ENCODE results near the gene DSCAM. TPM values are rescaled to one million over a fixed set of nuclear protein-coding genes. Genes with fewer than 3 reads are reported as not detected.

The DSCAM gene
- total and polyA plus RNA-seq, 3 donors from 2014 or later: 0.70 to 2.3 (median 2.0) TPM

DNA sequence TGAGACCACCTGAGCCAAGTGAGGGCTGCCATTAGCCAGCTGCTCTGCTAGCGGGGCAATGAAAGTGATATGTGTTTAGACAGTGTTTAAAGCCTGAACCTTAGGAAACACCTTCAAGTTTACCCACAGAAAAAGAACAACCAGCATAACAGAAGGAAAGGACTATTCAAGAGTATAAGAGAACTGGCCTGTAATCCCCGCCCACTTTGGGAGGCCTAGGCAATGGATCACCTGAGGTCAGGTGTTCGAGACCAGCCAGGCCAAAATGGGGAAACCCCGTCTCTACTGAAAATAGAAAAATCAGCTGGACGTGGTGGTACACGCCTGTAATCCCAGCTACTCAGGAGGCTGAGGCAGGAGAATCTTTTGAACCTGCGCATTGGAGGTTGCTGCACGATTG is 830.3 kb downstream of the DSCAM start:
- WGBS, 2 donors: 88 to 90% methylated on average over 8 of the region's 8 CpGs
- intact Hi-C loops (cut with DNase I; ENCODE audit: low total_unique reads): no loop called here
- no peak for DNase-seq
- H3K36me3 ChIP-seq (ENCODE audit: low read depth, missing control alignments): no peaks in the 10 kb centered on the region
- no peak overlapping the region for H3K4me3 ChIP-seq
- no peak for TF ChIP-seq POLR2A (IDR thresholded peaks at IDR 0.05)
- TF ChIP-seq, protein P1, sequence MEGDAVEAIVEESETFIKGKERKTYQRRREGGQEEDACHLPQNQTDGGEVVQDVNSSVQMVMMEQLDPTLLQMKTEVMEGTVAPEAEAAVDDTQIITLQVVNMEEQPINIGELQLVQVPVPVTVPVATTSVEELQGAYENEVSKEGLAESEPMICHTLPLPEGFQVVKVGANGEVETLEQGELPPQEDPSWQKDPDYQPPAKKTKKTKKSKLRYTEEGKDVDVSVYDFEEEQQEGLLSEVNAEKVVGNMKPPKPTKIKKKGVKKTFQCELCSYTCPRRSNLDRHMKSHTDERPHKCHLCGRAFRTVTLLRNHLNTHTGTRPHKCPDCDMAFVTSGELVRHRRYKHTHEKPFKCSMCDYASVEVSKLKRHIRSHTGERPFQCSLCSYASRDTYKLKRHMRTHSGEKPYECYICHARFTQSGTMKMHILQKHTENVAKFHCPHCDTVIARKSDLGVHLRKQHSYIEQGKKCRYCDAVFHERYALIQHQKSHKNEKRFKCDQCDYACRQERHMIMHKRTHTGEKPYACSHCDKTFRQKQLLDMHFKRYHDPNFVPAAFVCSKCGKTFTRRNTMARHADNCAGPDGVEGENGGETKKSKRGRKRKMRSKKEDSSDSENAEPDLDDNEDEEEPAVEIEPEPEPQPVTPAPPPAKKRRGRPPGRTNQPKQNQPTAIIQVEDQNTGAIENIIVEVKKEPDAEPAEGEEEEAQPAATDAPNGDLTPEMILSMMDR (IDR thresholded peaks at IDR 0.05): no peak
- no peaks in the 10 kb centered on the region for H3K4me1 ChIP-seq
- no peaks in the 10 kb centered on the region for H3K27me3 ChIP-seq
- H3K9me3 ChIP-seq: no peaks in the 10 kb centered on the region
- H3K27ac ChIP-seq: no peak overlapping the region

DNA sequence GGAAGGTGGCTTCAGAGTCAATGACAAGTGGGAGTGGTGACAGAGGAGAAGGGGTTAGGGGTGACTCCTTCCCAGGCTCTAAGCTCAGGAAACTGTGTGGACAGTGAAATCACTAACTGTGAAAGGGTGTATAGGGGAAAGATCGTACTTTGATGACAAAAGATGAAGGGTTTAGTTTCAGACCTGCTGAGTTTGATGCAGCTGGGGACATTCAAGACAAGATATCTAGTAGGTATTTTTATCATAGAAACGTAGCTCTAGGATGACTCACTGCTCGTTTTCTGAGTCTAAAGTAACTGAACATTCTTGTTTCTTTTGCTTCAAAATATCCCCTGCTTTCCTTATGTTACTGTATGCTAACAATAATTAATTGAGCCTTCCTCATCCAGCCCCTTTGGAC is 830.7 kb downstream of the DSCAM start:
- TF ChIP-seq POLR2A (IDR thresholded peaks at IDR 0.05): no peak
- TF ChIP-seq, protein P1 (IDR thresholded peaks at IDR 0.05): no peak
- intact Hi-C loops (cut with DNase I; ENCODE audit: low total_unique reads): no loop called here
- Histone ChIP-seq H3K4me3 (no peak overlapping the region), H3K4me1 (no peaks in the 10 kb centered on the region), H3K27ac (no peak overlapping the region), H3K36me3 (ENCODE audit: low read depth, missing control alignments) (no peaks in the 10 kb centered on the region), H3K27me3 (no peaks in the 10 kb centered on the region), H3K9me3 (no peaks in the 10 kb centered on the region)
- WGBS, 2 donors: 63 to 71% methylated on average over 3 of the region's 3 CpGs
- no peak for DNase-seq

DNA sequence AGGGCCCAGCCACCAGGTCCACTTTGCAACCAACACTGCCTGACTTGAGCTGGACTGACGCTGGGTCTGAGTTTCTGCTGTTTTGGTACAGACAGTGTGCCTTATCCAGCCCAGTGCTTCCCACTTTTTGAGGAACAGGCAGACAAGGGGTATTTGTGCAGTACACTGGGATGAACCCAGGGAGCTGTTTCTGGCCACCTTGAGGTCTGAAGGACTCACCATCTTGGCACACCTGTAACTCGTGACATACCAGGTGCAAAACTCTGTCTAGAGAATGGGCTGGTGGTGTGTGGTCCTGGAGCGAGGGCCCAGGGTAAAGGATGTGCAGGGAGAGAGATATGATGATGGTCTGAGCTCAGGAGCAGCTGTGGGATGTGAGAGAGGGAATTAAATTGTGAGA is 831.1 kb downstream of the DSCAM start:
- no peaks in the 10 kb centered on the region for H3K4me1 ChIP-seq
- intact Hi-C loops (cut with DNase I; ENCODE audit: low total_unique reads): no loop called here
- H3K27ac ChIP-seq: no peak overlapping the region
- no peak overlapping the region for H3K4me3 ChIP-seq
- WGBS, 2 donors: 88 to 96% methylated on average over 3 of the region's 3 CpGs
- DNase-seq: no peak
- no peaks in the 10 kb centered on the region for H3K9me3 ChIP-seq
- TF ChIP-seq, protein P1 (IDR thresholded peaks at IDR 0.05): no peak
- TF ChIP-seq POLR2A (IDR thresholded peaks at IDR 0.05): no peak
- H3K27me3 ChIP-seq: no peaks in the 10 kb centered on the region
- no peaks in the 10 kb centered on the region for H3K36me3 ChIP-seq (ENCODE audit: low read depth, missing control alignments)

DNA sequence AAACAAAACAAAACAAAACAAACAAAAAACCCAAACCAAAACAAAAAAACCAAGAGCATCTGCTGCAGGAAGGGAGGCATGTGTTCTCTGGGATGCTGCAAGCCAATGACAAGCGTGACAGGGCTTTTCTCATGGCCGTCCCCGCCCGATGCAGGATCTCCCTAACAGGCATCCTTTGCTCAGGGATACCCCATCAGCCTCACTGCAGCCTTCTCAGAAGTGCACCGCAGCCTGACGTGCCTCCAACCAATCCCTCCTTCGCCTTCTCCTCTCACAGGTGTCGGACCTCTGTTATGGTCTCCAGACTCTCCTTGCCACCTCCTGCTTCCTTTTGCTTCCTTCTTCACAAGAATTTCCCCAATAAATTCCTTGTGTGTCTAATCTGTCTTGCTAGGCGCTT is 832.6 kb downstream of the DSCAM start:
- Histone ChIP-seq H3K4me3 (no peak overlapping the region), H3K9me3 (no peaks in the 10 kb centered on the region), H3K27me3 (no peaks in the 10 kb centered on the region), H3K27ac (no peak overlapping the region), H3K36me3 (ENCODE audit: low read depth, missing control alignments) (no peaks in the 10 kb centered on the region), H3K4me1 (no peaks in the 10 kb centered on the region)
- intact Hi-C loops (cut with DNase I; ENCODE audit: low total_unique reads): no loop called here
- TF ChIP-seq, protein P1 (IDR thresholded peaks at IDR 0.05): no peak
- no peak for TF ChIP-seq POLR2A (IDR thresholded peaks at IDR 0.05)
- WGBS, 2 donors: 89% methylated on average over 9 of the region's 9 CpGs
- DNase-seq: no peak

DNA sequence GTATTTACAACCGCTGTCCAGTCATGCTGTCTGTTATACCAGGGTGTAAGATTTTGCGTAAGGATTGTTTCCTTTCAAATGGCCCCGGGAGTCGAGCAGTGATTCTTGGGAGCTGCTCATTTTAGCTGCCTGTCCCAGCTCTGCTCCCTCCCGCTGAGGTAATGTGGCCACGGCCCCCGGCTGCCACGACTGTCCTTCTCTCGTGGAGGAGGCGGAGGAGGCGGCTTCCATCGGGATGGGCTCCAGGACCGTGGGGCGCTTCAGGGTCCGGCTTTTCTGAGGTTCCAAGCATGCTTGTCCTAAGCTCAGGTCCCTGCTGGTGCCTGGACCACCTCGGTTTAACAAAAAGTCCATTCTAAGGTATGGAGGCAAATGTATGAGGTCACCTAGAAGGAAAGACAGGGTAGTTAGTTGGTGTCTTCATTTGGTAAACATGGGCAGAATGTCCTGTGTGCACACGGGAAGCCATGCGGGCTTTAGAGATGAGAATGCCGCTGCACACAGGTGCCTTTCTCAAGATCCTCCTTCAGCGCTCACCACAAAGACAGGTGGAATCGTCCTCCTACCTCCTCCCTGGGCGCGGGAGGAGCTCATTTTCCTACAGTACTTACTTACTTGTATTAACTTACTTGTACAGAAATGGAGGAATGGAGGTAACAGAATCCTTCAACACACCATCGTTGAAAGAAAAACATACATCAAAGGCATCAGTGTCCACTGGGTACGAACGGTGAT is 833.8 kb downstream of the DSCAM start:
- TF ChIP-seq, protein P1 (IDR thresholded peaks at IDR 0.05): no peak
- no peak for TF ChIP-seq POLR2A (IDR thresholded peaks at IDR 0.05)
- H3K27me3 ChIP-seq: no peaks in the 10 kb centered on the region
- no peak overlapping the region for H3K27ac ChIP-seq
- no peaks in the 10 kb centered on the region for H3K4me1 ChIP-seq
- 71 to 73% methylated on average over 24 to 26 of the region's 26 CpGs for WGBS, 2 donors
- no peaks in the 10 kb centered on the region for H3K36me3 ChIP-seq (ENCODE audit: low read depth, missing control alignments)
- intact Hi-C loops (cut with DNase I; ENCODE audit: low total_unique reads): no loop called here
- DNase-seq: no peak
- no peak overlapping the region for H3K4me3 ChIP-seq
- H3K9me3 ChIP-seq: no peaks in the 10 kb centered on the region
